Bronchial epithelial cell (primary cell): Measurements from ENCODE around the gene TBRG1. TPM values are rescaled to one million over a fixed set of nuclear protein-coding genes. Genes with fewer than 3 reads are reported as not detected.
A peak's percentile ranks its signal among the peaks of the same experiment; 100 is the strongest.
"Not testable (repeated sequence)": the region's sequence is repeated elsewhere in the genome, so short reads cannot be mapped to it uniquely, and the experiment has no call there.

Experiments
- DNase-seq: peaks from one replicate; pipeline ENCODE4 v3.0.0-alpha.2; 2010; ENCODE audit warnings: low read depth
- FAIRE-seq: peaks from 2 replicates; lab custom pipeline; 2011; peaks lifted over from hg19 to GRCh38; lab: Jason Lieb, UNC
- H3K27me3 ChIP-seq: 2 replicates; pipeline ENCODE4 v1.5.1; 2011; ENCODE audit warnings: low read length; ENCODE audit not compliant: control insufficient read depth, insufficient read depth
- H3K36me3 ChIP-seq: 2 replicates; pipeline ENCODE4 v1.5.1; 2011; ENCODE audit warnings: low read length; ENCODE audit not compliant: control insufficient read depth, insufficient read depth
- H3K4me3 ChIP-seq: 2 replicates; pipeline ENCODE4 v1.5.1; 2011; ENCODE audit warnings: mild to moderate bottlenecking, low read depth, low read length, control low read depth
- total RNA-seq: library from RNA; depleted of rRNA; stranded (reverse); fragments of >200 nt; gene quantifications from 2 replicates; pipeline ENCODE4 v1.2.1, GENCODE V29; 2014
- TF ChIP-seq, protein P1 (sequence below): IDR thresholded peaks from 2 replicates; pipeline ENCODE4 v1.5.1; 2011; ENCODE audit warnings: mild to moderate bottlenecking, moderate library complexity, low read length, control low read depth, inconsistent platforms; ENCODE audit not compliant: insufficient read depth, severe bottlenecking

TBRG1 gene
- total RNA-seq, 1 donor from 2014 or later: 21.9 TPM

DNA sequence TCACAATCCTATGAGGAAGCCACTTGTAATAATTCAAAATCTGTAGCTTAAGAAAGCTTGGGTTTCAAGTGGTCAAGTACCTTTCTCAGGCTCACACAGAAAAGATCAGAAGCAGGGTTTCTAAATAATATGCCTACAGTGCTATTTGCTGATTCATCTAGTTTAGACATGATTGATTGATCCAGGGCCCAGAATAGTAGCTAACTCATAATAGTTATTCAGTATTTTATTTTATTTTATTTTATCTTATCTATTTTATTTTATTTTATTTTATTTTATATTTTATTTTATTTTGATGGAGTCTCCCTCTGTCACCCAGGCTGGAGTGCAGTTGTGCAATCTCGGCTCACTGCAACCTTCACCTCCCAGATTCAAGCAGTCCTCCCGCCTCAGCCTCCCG lies 27.4 kb upstream of the TBRG1 start:
- Histone ChIP-seq H3K36me3 (no peaks in the 10 kb centered on the region), H3K4me3 (no peak overlapping the region), H3K27me3 (no peaks in the 10 kb centered on the region)
- DNase-seq (no peak), FAIRE-seq (no peak)
- TF ChIP-seq, protein P1, sequence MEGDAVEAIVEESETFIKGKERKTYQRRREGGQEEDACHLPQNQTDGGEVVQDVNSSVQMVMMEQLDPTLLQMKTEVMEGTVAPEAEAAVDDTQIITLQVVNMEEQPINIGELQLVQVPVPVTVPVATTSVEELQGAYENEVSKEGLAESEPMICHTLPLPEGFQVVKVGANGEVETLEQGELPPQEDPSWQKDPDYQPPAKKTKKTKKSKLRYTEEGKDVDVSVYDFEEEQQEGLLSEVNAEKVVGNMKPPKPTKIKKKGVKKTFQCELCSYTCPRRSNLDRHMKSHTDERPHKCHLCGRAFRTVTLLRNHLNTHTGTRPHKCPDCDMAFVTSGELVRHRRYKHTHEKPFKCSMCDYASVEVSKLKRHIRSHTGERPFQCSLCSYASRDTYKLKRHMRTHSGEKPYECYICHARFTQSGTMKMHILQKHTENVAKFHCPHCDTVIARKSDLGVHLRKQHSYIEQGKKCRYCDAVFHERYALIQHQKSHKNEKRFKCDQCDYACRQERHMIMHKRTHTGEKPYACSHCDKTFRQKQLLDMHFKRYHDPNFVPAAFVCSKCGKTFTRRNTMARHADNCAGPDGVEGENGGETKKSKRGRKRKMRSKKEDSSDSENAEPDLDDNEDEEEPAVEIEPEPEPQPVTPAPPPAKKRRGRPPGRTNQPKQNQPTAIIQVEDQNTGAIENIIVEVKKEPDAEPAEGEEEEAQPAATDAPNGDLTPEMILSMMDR: no peak

DNA sequence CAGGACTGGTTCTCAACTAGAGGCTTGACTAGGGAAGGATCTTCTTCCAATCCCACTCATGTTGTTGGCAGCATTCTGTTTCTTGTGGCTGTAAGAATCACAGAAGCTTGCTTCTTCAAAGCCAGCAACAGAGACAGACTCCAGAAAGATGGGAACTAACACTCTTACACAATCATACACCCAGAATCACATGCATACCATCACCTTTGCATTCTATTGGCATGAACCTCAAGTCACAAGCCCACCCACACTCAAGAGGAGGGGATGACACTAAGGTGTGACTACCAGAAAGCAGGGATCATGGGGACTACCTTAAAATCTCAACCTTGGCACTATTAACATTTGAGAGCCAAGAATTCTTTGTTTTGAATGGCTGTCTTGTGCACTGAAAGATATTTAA lies 25.0 kb upstream of the TBRG1 start:
- Histone ChIP-seq H3K4me3 (no peak overlapping the region), H3K36me3 (no peaks in the 10 kb centered on the region), H3K27me3 (no peaks in the 10 kb centered on the region)
- TF ChIP-seq, protein P1: no peak
- FAIRE-seq (peak; percentile 47), DNase-seq (no peak)

DNA sequence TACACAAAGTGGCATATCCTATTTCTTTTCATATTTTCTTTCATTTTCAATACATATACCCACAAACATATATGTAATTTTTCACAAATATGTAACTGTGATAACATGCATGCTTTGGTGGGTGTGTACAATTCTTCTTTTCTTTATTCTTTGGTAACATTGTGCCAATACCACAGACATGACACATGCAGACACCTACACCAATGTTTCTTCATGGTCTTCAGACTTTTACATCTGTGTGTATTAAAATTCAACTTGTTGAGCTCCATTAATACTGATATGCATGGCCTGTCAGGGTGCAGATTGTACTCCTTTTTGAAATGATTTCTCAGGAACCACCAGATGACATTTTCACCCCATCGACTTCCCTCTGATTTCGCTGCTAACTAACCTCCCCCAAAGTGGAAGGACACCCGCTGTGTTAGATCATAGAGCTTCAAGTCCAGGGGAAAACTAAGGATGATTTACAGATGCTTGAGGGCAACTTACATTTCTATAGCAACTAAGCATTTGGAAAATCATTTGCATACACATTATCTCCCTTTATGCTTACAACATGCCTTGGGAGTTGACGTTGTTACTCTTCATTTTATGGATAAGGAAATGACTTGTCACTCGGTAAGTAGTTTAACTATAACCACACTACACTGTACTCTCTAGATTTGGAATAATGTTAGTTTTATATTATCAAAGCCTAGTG lies 21.9 kb upstream of the TBRG1 start:
- no peaks in the 10 kb centered on the region for H3K36me3 ChIP-seq
- DNase-seq: no peak
- no peak overlapping the region for H3K4me3 ChIP-seq
- FAIRE-seq: no peak
- no peaks in the 10 kb centered on the region for H3K27me3 ChIP-seq
- TF ChIP-seq, protein P1: no peak

DNA sequence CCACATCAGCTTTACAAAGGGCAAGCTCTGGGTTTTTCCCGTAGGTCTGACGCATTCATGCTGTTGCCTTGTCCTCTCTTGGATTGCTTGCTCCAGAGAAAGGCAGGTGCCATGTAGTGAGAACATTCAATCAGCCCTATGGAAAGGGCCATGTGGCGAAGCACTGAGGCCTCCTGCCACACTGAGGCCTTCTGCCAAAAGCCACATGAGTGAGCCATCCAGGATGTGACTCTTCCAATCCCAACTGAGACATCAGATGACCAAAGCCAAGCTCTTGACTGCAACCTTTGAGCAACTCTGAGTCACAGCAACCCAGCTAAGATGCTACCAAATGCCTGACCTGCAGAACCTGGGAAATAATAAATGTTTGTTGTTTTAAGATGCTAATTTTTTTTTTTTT lies 20.5 kb upstream of the TBRG1 start:
- TF ChIP-seq, protein P1: no peak
- no peak overlapping the region for H3K4me3 ChIP-seq
- FAIRE-seq (no peak), DNase-seq (peak; percentile 28)
- no peaks in the 10 kb centered on the region for H3K27me3 ChIP-seq
- no peaks in the 10 kb centered on the region for H3K36me3 ChIP-seq

DNA sequence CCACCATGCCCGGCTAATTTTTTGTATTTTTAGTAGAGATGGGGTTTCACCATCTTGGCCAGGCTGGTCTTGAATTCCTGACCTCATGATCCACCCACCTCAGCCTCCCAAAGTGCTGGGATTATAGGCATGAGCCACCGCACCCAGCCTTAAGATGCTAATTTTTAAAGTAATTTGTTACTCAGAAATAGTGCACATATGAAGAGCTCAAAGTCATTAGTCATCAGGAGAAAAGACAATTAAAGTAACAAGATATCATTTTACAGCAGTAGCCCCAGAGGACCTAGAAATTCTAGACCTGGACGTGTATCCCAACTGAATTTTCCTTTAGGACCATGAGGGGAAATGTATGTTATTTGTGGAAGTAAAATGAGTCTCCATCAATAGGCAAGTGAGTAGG lies 19.9 kb upstream of the TBRG1 start:
- H3K36me3 ChIP-seq, FAIRE-seq, H3K27me3 ChIP-seq, DNase-seq, H3K4me3 ChIP-seq: not testable (repeated sequence)

DNA sequence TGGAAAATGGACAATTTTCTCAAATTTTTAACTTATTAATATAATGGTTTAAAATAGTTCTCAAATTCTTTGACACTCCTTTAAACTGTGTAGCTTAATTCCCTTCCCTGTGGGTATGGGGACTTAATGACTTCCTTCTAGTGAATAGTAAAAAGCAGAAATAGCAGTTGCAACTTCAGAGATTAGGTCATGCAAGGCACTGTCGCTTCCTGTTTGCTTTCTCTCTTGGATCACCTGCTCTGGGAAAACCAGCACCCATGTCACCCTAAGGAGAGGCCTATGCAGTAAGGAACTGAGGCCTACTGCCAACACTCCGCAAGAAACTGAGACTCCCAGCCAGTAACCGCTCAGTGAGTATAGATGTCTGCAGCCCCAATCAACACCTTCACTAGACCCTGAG lies 16.9 kb upstream of the TBRG1 start:
- Histone ChIP-seq H3K27me3 (no peaks in the 10 kb centered on the region), H3K36me3 (no peaks in the 10 kb centered on the region), H3K4me3 (no peak overlapping the region)
- TF ChIP-seq, protein P1: no peak
- no peak for FAIRE-seq
- no peak for DNase-seq
